ENCODE measurements around the gene CRYBA1. TPM values are rescaled to one million over a fixed set of nuclear protein-coding genes. Genes with fewer than 3 reads are reported as not detected.

Gene CRYBA1
- polyA plus RNA-seq, 1 donor (not counting 4 experiments of a cell fraction or from before 2014, with no cell fraction given), result not detected

GRCh38 chr17:29279397-29280070, 32.9 kb downstream of the CRYBA1 start:
- H3K9me1 ChIP-seq (ENCODE audit: control insufficient read depth, extremely low read depth, insufficient read depth, low read length), result no peaks in the 10 kb centered on the region
- H3K27me3 ChIP-seq (ENCODE audit: control insufficient read depth, extremely low read depth, insufficient read depth, low read length), result no peaks in the 10 kb centered on the region
- peaks cover 21 to 34% of the 10 kb centered on the region in 2 experiments for H3K36me3 ChIP-seq (ENCODE audit: control insufficient read depth in 2 of 2, extremely low read depth in 1 of 2, insufficient read depth in 2 of 2, low read length in 2 of 2)
- no peaks in the 10 kb centered on the region for H3K9me3 ChIP-seq (ENCODE audit: control insufficient read depth, low read depth, low read length)
- no peak overlapping the region for H3K9ac ChIP-seq (ENCODE audit: control insufficient read depth, extremely low read depth, insufficient read depth, low read length)
- dilution Hi-C loops (cut with MboI; ENCODE audit: extremely low pct_ligation_motif_present, low sequenced_read_pairs), result no loop called here
- no peaks in the 10 kb centered on the region for H3K4me1 ChIP-seq (ENCODE audit: control insufficient read depth, extremely low read depth, insufficient read depth, low read length)
- H3K27ac ChIP-seq (ENCODE audit: control insufficient read depth, insufficient read depth, low read length), result no peak overlapping the region
- peaks cover 55% of the 10 kb centered on the region for H4K20me1 ChIP-seq (ENCODE audit: control insufficient read depth, extremely low read depth, insufficient read depth, low read length)
- FAIRE-seq, result no peak
- no peak for DNase-seq (ENCODE audit: low read depth, low spot score)
- TF ChIP-seq EZH2 (IDR thresholded peaks at IDR 0.05; ENCODE audit: low read length) (no peak), CTCF (optimal IDR thresholded peaks at IDR 0.05 in 1 of 3, IDR thresholded peaks at IDR 0.05 in 1 of 3, conservative IDR thresholded peaks at IDR 0.05 in 1 of 3; ENCODE audit: extremely low read depth in 1 of 3, insufficient read depth in 2 of 3, low read length in 3 of 3) (no peak)
- H3K4me2 ChIP-seq (ENCODE audit: control insufficient read depth, extremely low read depth, insufficient read depth, low read depth, low read length), result no peak overlapping the region
- no peak overlapping the region for H2AFZ ChIP-seq (ENCODE audit: control insufficient read depth, low read length)
- H3K4me3 ChIP-seq (ENCODE audit: control insufficient read depth in 2 of 3, extremely low read depth in 1 of 3, insufficient read depth in 2 of 3, low read depth in 1 of 3, low read length in 3 of 3), result no peak overlapping the region
- peaks cover 95% of the 10 kb centered on the region for H3K79me2 ChIP-seq (ENCODE audit: control insufficient read depth, insufficient read depth, low read length)

- H4K20me1 ChIP-seq (ENCODE audit: control insufficient read depth, extremely low read depth, insufficient read depth, low read length), result peaks cover 59% of the 10 kb centered on the region
Observed at GRCh38 chr17:29283496-29283895, 36.8 kb downstream of the CRYBA1 start.

More at GRCh38 chr17:29283496-29283895, 36.8 kb downstream of the CRYBA1 start:
- Histone ChIP-seq H3K36me3 (ENCODE audit: control insufficient read depth in 2 of 2, extremely low read depth in 1 of 2, insufficient read depth in 2 of 2, low read length in 2 of 2) (peaks cover 29 to 45% of the 10 kb centered on the region in 2 experiments), H3K4me3 (ENCODE audit: control insufficient read depth in 2 of 3, extremely low read depth in 1 of 3, insufficient read depth in 2 of 3, low read depth in 1 of 3, low read length in 3 of 3) (no peak overlapping the region), H3K9ac (ENCODE audit: control insufficient read depth, extremely low read depth, insufficient read depth, low read length) (no peak overlapping the region), H3K27me3 (ENCODE audit: control insufficient read depth, extremely low read depth, insufficient read depth, low read length) (no peaks in the 10 kb centered on the region), H3K79me2 (ENCODE audit: control insufficient read depth, insufficient read depth, low read length) (peaks cover 97% of the 10 kb centered on the region), H3K4me1 (ENCODE audit: control insufficient read depth, extremely low read depth, insufficient read depth, low read length) (no peaks in the 10 kb centered on the region), H3K9me3 (ENCODE audit: control insufficient read depth, low read depth, low read length) (no peaks in the 10 kb centered on the region), H3K27ac (ENCODE audit: control insufficient read depth, insufficient read depth, low read length) (no peak overlapping the region), H3K4me2 (ENCODE audit: control insufficient read depth, extremely low read depth, insufficient read depth, low read depth, low read length) (no peak overlapping the region), H2AFZ (ENCODE audit: control insufficient read depth, low read length) (no peak overlapping the region), H3K9me1 (ENCODE audit: control insufficient read depth, extremely low read depth, insufficient read depth, low read length) (no peaks in the 10 kb centered on the region)
- dilution Hi-C loops (cut with MboI; ENCODE audit: extremely low pct_ligation_motif_present, low sequenced_read_pairs), result no loop called here
- DNase-seq (ENCODE audit: low read depth, low spot score) (no peak), FAIRE-seq (no peak)
- peak in 1 of 3 experiments; percentile 24 for TF ChIP-seq CTCF (optimal IDR thresholded peaks at IDR 0.05 in 1 of 3, IDR thresholded peaks at IDR 0.05 in 1 of 3, conservative IDR thresholded peaks at IDR 0.05 in 1 of 3; ENCODE audit: extremely low read depth in 1 of 3, insufficient read depth in 2 of 3, low read length in 3 of 3)
- TF ChIP-seq EZH2 (IDR thresholded peaks at IDR 0.05; ENCODE audit: low read length), result no peak

Measured in keratinocyte (primary cell).